HCT116 (cell line): Measurements from ENCODE around the gene PLD1. TPM values are rescaled to one million over a fixed set of nuclear protein-coding genes. Genes with fewer than 3 reads are reported as not detected.

Experiments used
- ATAC-seq: fragments of 200-7000 bp; cut with Tn5 transposase; 2 replicates; pipeline ENCODE4 v1.9.1; 2020; ENCODE audit warnings: mild to moderate bottlenecking, moderate library complexity
- BruUV-seq: library from RNA; stranded (reverse); fragments of 400-500 nt; replicated peaks from 2 replicates; lab custom pipeline; 2021; lab: Mats Ljungman, UMichigan
- CTCF ChIA-PET: fragments of 300-600 bp; sonication (Branson Sonifier 250); formaldehyde crosslinking; loops from one replicate; lab custom pipeline; 2021; ENCODE audit warnings: antibody characterized with exemption; lab: Charles Lee
- POLR2A ChIA-PET: fragments of 300-600, 350-600 bp; sonication (Branson Sonifier 250); formaldehyde crosslinking; loops from one replicate; lab custom pipeline; 2021; ENCODE audit warnings: antibody characterized with exemption; lab: Charles Lee
- RAD21 ChIA-PET, 2 experiments: fragments of 300-600 bp; sonication (Branson Sonifier 250); formaldehyde crosslinking; loops; one replicate each; lab custom pipeline; 2023; ENCODE audit warnings: low total read pairs in 2 of 2; ENCODE audit not compliant: uncharacterized antibody in 2 of 2, unreplicated experiment in 2 of 2, low non-redundant PET in 1 of 2; lab: Charles Lee
- DNase-seq: peaks from one replicate; pipeline ENCODE4 v3.0.0-alpha.2; 2010; ENCODE audit warnings: low read depth, low spot score
- H2AFZ ChIP-seq: fragments of 200-600 bp; shearing (Covaris generic), sonication (generic); 2 replicates; pipeline ENCODE4 v1.6.1; 2017; ENCODE audit warnings: low read depth, mixed run types, mixed read lengths, antibody characterized with exemption, low read length; ENCODE audit not compliant: poor library complexity, severe bottlenecking
- H3K27ac ChIP-seq: 2 replicates; pipeline ENCODE4 v1.5.1; 2012; ENCODE audit warnings: low read depth, low read length
- H3K27me3 ChIP-seq: fragments of 200-600 bp; sonication (generic); 2 replicates; pipeline ENCODE4 v1.6.1; 2016; ENCODE audit warnings: mixed run types, low read length, mixed read lengths; ENCODE audit not compliant: insufficient read depth
- H3K36me3 ChIP-seq, 2 experiments: fragments of 200-500 bp in 1 of 2; fragments of 200-600 bp in 1 of 2; sonication (Bioruptor generic) in 1 of 2; sonication (generic) in 1 of 2; 2 replicates each; pipeline versions ENCODE4 v1.5.1 to v1.6.1; 2014 to 2016; ENCODE audit warnings: low read length in 2 of 2, inconsistent platforms in 1 of 2, mixed read lengths in 1 of 2, mixed run types in 1 of 2; ENCODE audit not compliant: insufficient read depth in 2 of 2, control insufficient read depth in 1 of 2
- H3K4me1 ChIP-seq, 2 experiments: fragments of 200-600 bp in 1 of 2; sonication (generic) in 1 of 2; 2 replicates each; pipeline versions ENCODE4 v1.5.1 to v1.6.1; 2012 to 2017; ENCODE audit warnings: low read length in 2 of 2, inconsistent platforms in 1 of 2, mild to moderate bottlenecking in 1 of 2, mixed read lengths in 1 of 2, mixed run types in 1 of 2, moderate library complexity in 1 of 2; ENCODE audit not compliant: insufficient read depth in 2 of 2, control insufficient read depth in 1 of 2
- H3K4me2 ChIP-seq: fragments of 200-600 bp; sonication (generic); 2 replicates; pipeline ENCODE4 v1.6.1; 2017; ENCODE audit warnings: mixed run types, low read length, mixed read lengths
- H3K4me3 ChIP-seq, 2 experiments: fragments of 200-600 bp in 1 of 2; sonication (generic) in 1 of 2; replicated peaks in 1 of 2; 2 replicates each; pipeline ENCODE4 v1.5.1; 2011 to 2016; ENCODE audit warnings: low read length in 2 of 2, control low read depth in 1 of 2, low read depth in 1 of 2, mild to moderate bottlenecking in 1 of 2, mixed read lengths in 1 of 2, mixed run types in 1 of 2
- H3K79me2 ChIP-seq: fragments of 200-600 bp; sonication (generic); 2 replicates; pipeline ENCODE4 v1.6.1; 2017; ENCODE audit warnings: mild to moderate bottlenecking, mixed run types, low read length, moderate library complexity, mixed read lengths; ENCODE audit not compliant: insufficient read depth
- H3K9ac ChIP-seq: fragments of 200-600 bp; sonication (generic); 2 replicates; pipeline ENCODE4 v1.6.1; 2016; ENCODE audit warnings: low read length, mixed read lengths
- H3K9me2 ChIP-seq: fragments of 200-600 bp; sonication (generic), shearing (Covaris generic); 2 replicates; pipeline ENCODE4 v1.6.1; 2017; ENCODE audit warnings: mixed run types, mild to moderate bottlenecking, moderate library complexity; ENCODE audit not compliant: insufficient read depth
- H3K9me3 ChIP-seq, 2 experiments: fragments of 200-500 bp in 1 of 2; fragments of 200-600 bp in 1 of 2; sonication (Bioruptor generic) in 1 of 2; sonication (generic) in 1 of 2; 2 replicates each; pipeline ENCODE4 v1.6.1; 2014 to 2017; ENCODE audit warnings: low read length in 2 of 2, mixed read lengths in 2 of 2, inconsistent platforms in 1 of 2, low read depth in 1 of 2, mild to moderate bottlenecking in 1 of 2, mixed run types in 1 of 2, moderate library complexity in 1 of 2; ENCODE audit not compliant: control insufficient read depth in 1 of 2, insufficient read depth in 1 of 2
- H4K20me1 ChIP-seq: fragments of 200-600 bp; sonication (generic), shearing (Covaris generic); 2 replicates; pipeline ENCODE4 v1.6.1; 2017; ENCODE audit warnings: mixed run types, mild to moderate bottlenecking, moderate library complexity; ENCODE audit not compliant: insufficient read depth
- CBX3 ChIP-seq: IDR thresholded peaks from 2 replicates; pipeline ENCODE4 v1.6.1; 2012; ENCODE audit warnings: low read depth
- CEBPB ChIP-seq: IDR thresholded peaks from 2 replicates; pipeline ENCODE4 v1.6.1; 2012; ENCODE audit warnings: low read depth
- CTCF ChIP-seq, 3 experiments: fragments of 200-600 bp in 1 of 3; sonication (generic) in 1 of 3; IDR thresholded peaks in 2 of 3; conservative IDR thresholded peaks in 1 of 3; 2 replicates each; pipeline ENCODE4 v1.5.1; 2012 to 2017; ENCODE audit warnings: low read depth in 2 of 3, low read length in 2 of 3, antibody characterized with exemption in 1 of 3, borderline replicate concordance in 1 of 3, control low read depth in 1 of 3, mild to moderate bottlenecking in 1 of 3, mixed read lengths in 1 of 3, mixed run types in 1 of 3, moderate library complexity in 1 of 3; ENCODE audit not compliant: insufficient read depth in 1 of 3
- EGR1 ChIP-seq: IDR thresholded peaks from 2 replicates; pipeline ENCODE4 v1.6.1; 2012; ENCODE audit warnings: low read depth
- ELF1 ChIP-seq: IDR thresholded peaks from 2 replicates; pipeline ENCODE4 v1.6.1; 2012; ENCODE audit warnings: low read depth, borderline replicate concordance
- EZH2 ChIP-seq: fragments of 200-600 bp; sonication (generic); IDR thresholded peaks from 2 replicates; pipeline ENCODE4 v1.6.1; 2017; ENCODE audit warnings: antibody characterized with exemption, mixed run types
- EZH2phosphoT487 ChIP-seq: fragments of 200-600 bp; IDR thresholded peaks from 2 replicates; pipeline ENCODE4 v1.6.1; 2018; ENCODE audit warnings: antibody characterized with exemption, borderline replicate concordance
- FOSL1 ChIP-seq: IDR thresholded peaks from 2 replicates; pipeline ENCODE4 v1.6.1; 2012; ENCODE audit warnings: low read depth
- MAX ChIP-seq: IDR thresholded peaks from 2 replicates; pipeline ENCODE4 v1.6.1; 2012
- POLR2AphosphoS5 ChIP-seq: IDR thresholded peaks from 2 replicates; pipeline ENCODE4 v1.6.1; 2011; ENCODE audit warnings: mild to moderate bottlenecking, low read depth, low read length, moderate library complexity
- REST ChIP-seq: IDR thresholded peaks from 2 replicates; pipeline ENCODE4 v1.6.1; 2012; ENCODE audit warnings: low read depth
- SP1 ChIP-seq: IDR thresholded peaks from 2 replicates; pipeline ENCODE4 v1.6.1; 2012; ENCODE audit warnings: low read depth
- TCF7L2 ChIP-seq: IDR thresholded peaks from 2 replicates; pipeline ENCODE4 v1.7.0; 2011; ENCODE audit warnings: borderline replicate concordance, inconsistent platforms; ENCODE audit not compliant: insufficient read depth, insufficient read length; ENCODE audit errors: extremely low read depth
- YY1 ChIP-seq: IDR thresholded peaks from 2 replicates; pipeline ENCODE4 v1.6.1; 2011; ENCODE audit warnings: low read length, low read depth, moderate library complexity, mild to moderate bottlenecking; ENCODE audit not compliant: insufficient replicate concordance; ENCODE audit errors: extremely low read depth
- ZBTB33 ChIP-seq: IDR thresholded peaks from 2 replicates; pipeline ENCODE4 v1.6.1; 2011; ENCODE audit warnings: mild to moderate bottlenecking, low read length, moderate library complexity; ENCODE audit not compliant: insufficient replicate concordance; ENCODE audit errors: extremely low read depth
- ZNF274 ChIP-seq: fragments of 200-500 bp; sonication (Bioruptor generic); IDR thresholded peaks from 2 replicates; pipeline ENCODE4 v1.6.1; 2014; ENCODE audit warnings: mild to moderate bottlenecking, low read depth, low read length, inconsistent platforms
- intact Hi-C: fragments of 100-400 bp; cut with micrococcal nuclease; formaldehyde crosslinking; loops from 2 replicates; pipeline ENCODE4 v1.10.0; 2022
- total RNA-seq: library from RNA; stranded (reverse); gene quantifications from one replicate; pipeline ENCODE4 v1.2.1, GENCODE V29; 2021; ENCODE audit not compliant: unreplicated experiment

The PLD1 gene
- total RNA-seq, 1 experiment from 2014 or later: 8.4 TPM

GRCh38 chr3:171640520-171641412, 169.5 kb downstream of the PLD1 start (continued):
- TF ChIP-seq ZBTB33: no peak
- TF ChIP-seq POLR2AphosphoS5: no peak
- TF ChIP-seq SP1: no peak
- TF ChIP-seq CEBPB: no peak
- TF ChIP-seq ZNF274: no peak
- no peak for TF ChIP-seq EGR1
- TF ChIP-seq TCF7L2: no peak
- TF ChIP-seq ELF1: no peak
- no peak for TF ChIP-seq EZH2
- TF ChIP-seq CBX3: no peak
- peak; percentile 37; the same call in 1 of the 2 replicates for TF ChIP-seq MAX
- no peak for TF ChIP-seq FOSL1

- intact Hi-C loops: no loop called here
- CTCF ChIA-PET: no interaction called here
- TF ChIP-seq YY1 (no peak), CTCF (IDR thresholded peaks at IDR 0.05 in 2 of 3, conservative IDR thresholded peaks at IDR 0.05 in 1 of 3; ENCODE audit: borderline replicate concordance in 1 of 3, insufficient read depth in 1 of 3, low read depth in 2 of 3, low read length in 2 of 3) (no peak), EZH2phosphoT487 (no peak), ZNF274 (no peak), REST (no peak), EZH2 (no peak)
Measured at GRCh38 chr3:171636666-171637065, 173.6 kb downstream of the PLD1 start.

More at GRCh38 chr3:171636666-171637065, 173.6 kb downstream of the PLD1 start:
- RAD21 ChIA-PET: no interaction called here
- Histone ChIP-seq H3K9me2 (peaks cover 3% of the 10 kb centered on the region; the same call in 1 of the 2 replicates), H3K4me1 (peaks cover 5 to 6% of the 10 kb centered on the region in 2 experiments; a peak in 3 of 4 replicates), H3K9ac (no peak overlapping the region), H3K27ac (no peak overlapping the region), H3K79me2 (no peaks in the 10 kb centered on the region), H2AFZ (no peak overlapping the region), H3K36me3 (no peaks in the 10 kb centered on the region), H4K20me1 (no peaks in the 10 kb centered on the region), H3K4me3 (no peak overlapping the region), H3K9me3 (no peaks in the 10 kb centered on the region), H3K27me3 (no peaks in the 10 kb centered on the region), H3K4me2 (no peak overlapping the region)
- BruUV-seq: no TSS peak
- POLR2A ChIA-PET: no interaction called here
- DNase-seq (no peak), ATAC-seq (no peak)
